Fibroblast of gingiva (primary cell): ENCODE measurements around the gene AK5.

Source experiments
- DNase-seq: peaks from one replicate; pipeline ENCODE4 v3.0.0-alpha.2; 2011; ENCODE audit warnings: low read depth

Gene AK5

DNA sequence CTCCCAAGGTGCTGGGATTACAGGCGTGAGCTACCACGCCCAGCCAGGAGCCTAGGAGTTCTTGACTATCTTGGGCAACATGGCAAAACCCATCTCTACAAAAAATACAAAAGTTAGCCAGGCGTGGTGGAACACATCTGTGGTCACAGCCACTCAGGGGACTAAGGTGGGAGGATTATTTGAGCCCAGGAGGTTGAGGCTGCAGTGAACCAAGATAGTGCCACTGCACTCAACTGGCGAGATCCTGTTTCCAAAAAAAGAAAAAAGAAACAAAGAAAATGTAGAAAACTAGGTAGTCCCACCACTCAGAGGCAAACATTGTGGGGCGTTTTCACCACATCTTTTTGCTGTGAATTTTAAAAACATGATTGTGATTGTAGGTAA is 259.3 kb downstream of the AK5 start:
- DNase-seq = no peak

DNA sequence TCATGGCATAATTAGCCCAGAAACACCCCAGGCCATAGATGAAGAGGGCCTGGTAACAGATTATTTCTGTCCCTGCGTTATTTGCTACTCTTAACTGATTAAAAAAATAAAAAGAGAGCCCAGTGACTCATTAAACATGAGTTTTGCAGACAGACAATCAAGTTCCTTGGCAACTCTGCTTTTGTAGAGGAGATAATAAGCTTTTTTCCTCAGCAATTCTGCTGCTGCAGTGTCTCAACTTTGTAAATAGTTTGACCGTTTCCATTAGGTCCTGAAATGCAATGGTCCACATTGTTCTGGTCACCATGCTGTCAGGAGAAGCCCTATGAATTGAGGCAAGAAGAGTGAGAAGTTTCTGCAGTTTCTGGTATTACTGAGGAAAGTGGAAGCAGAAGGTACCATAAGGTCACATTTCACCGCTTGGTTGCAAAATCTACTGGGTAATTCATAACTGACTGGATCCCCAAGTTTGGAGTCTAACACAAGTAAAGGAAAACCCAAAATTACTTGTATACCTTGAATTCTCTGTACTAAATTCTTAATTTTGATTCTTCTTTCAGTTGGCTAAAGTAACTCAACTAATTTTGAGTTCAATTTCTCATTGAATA is 261.1 kb downstream of the AK5 start:
- DNase-seq = peak; percentile 17

DNA sequence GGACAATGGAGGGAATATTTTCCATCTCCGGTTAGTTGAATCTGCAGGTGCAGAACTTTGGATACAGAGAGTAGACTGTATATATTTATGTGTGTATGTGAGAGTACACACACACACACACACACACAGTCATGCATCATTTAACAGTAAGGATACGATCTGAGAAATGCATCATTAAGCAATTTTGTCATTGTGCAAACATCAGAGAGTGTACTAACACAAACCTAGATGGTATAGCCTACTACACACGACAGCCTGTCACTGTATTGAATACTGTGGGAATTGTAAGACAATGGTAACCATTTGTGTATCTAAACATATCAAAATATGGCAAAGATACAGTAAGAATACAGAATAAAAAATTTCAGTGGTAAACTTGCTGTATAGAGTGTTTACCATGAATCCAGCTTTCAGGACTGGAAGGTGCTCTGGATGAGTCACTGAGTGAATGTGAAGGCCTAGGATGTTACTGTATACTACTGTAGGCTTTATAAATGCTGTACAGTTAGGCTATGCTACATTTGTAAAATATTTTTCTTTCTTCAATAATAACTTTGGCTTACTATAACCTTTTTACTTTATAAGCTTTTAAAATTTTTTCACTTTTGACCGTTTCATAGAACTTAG is 262.1 kb downstream of the AK5 start:
- DNase-seq = no peak

DNA sequence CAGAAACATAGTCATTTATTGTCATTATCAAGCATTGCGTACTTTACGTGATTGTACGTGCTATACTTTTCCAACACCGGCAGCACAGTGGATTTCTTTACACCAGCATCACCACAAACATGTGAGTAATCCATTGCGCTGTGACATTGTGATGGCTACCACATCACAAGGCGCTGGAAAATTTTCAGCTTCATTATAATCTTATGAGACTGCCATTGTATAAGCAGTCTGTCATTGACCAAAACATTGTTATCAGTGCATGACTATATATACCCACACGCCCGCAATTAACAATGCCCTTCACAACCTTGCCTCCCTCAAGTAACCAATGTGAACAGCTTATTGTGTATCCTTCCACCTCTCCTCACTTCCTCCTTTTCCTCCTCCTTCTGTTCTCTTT is 263.0 kb downstream of the AK5 start:
- DNase-seq = no peak

DNA sequence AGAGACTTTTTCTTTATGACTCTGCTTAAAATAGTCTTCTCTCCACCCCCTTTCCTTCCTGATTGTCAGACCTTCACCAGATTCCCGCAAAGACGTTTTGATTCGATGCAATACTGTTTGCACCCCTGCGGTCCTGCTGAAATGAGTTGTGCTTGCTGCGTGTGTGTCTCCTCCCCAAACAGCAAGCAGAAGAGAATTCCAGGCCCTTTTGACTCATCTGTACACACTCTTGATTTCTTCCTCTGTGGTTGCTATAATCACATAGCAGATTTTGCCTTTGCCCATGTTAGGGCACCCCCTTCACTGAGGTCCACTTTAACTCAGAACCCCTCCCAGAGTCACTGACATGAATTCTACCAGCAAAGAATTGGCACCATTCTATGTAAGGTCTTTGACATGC is 264.2 kb downstream of the AK5 start:
- no peak for DNase-seq

DNA sequence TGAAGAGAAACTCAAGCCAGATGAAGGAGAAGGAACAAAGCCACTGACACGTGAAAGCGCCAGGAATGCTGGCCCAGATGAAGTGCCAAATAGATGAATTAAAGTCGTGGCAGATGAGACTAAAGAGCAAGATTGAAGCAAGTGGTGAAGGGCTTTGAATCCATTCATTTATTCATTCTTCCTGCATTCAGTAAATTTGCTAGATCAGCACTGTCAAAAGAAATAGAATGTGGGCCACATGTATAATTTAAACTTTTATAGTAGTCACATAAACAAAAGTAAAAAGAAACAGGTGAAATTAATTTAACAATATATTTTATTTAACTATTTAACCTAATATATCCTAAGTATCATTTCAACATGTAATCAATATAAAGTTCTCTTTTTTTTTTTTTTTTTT is 265.1 kb downstream of the AK5 start:
- DNase-seq = no peak

DNA sequence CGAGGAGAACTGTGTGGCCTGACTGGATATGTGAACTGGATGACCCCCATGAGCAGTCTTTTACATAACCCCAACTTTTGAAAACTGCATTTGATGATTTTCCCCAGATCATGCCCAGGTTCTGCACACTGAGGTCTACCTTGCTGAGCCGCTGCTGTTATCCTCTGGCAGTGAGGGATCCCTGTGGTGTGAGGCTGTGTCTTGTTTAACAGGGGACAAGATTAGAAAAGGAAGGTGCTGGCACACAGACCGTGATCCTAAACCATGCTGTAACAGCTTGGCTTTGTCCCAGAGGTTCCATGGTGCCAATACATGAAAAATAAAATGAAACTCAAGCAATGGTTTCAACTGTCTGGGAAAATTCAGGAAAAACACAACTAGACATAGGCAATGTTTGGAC is 266.5 kb downstream of the AK5 start:
- DNase-seq = no peak

DNA sequence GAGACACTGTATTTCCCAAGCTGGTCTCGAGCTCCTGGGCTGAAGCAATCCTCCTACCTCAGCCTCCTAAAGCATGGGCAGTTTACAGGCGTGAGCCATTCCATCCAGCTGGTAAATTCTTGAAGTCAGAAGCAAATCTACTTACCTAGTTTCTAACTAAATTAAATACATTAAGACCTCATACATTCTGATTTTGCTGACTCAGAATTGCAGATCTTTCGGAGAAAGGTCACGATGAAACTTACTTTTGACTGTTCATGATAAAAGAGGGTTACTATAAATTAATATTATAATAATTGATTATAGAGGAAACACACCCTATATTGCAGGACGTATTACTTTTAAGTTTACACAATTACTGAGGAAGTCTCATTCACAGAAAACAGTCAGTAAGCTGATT is 268.3 kb downstream of the AK5 start:
- no peak for DNase-seq

DNA sequence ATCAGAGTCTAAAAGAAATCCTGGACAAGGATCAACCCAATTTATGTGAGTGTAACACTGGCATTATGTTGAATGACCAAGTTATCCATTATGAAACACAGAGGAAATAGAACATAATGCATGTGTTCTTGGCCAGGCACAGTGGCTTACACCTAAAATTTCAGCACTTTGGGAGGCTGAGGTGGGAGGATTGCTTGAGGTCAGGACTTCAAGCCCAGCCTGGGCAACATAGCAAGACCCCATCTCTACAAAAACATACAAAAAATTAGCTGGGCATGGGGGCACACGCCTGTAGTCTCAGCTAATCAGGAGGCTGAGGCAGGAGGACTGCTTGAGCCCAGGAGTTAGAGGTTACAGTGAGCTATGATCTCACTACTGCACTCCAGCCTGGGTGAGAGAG is 270.8 kb downstream of the AK5 start:
- no peak for DNase-seq

DNA sequence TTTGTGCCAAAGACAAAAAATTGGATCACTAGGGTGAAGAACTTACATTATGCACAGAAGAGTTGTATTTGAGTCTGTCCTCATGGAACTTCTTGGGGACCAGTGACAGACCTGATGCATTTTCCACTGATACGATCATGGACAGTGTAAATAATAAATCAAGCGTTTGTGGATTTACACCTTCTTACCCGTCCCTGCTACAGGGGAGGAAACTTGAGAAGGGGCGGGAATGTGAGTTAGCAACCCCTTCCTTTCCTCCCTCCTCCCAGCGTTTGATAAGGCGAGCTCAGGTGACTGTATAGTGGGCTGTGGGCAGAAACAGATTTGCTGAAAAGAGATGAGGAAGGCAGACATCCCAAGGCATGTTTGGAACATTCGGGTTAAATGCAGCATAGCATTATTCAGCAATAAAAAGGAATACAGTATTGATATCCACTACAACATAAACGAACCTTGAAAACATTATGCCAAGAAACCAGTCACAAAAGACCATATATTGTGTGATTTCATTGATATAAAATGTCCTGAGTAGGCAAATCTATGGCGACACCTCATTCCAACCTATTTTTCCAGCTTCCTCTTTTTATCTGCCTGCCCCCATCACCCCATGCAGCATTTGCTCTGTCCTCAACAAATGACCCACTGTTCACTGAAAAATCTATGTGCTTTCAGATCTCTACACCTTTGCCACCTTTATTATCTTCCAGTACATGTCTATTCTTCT is 271.9 kb downstream of the AK5 start:
- no peak for DNase-seq

DNA sequence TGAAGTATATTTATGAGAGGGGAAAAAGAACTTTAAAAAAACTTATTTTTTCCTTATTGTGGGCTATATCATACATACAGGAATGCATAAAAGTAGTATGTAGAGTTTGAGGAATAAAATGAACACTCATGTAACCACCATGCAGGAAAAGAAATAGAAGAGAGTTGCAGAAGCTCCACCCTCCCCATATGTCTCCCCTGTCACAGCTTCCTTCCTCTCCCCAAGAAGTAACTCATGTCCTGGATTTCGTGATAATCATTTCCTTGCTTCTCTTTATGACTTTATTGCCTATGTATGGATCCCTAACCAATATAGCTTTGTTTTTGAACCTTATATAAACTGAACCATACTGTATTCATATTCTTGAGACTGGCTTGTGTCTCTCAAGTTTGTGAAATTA is 274.2 kb downstream of the AK5 start:
- no peak for DNase-seq

DNA sequence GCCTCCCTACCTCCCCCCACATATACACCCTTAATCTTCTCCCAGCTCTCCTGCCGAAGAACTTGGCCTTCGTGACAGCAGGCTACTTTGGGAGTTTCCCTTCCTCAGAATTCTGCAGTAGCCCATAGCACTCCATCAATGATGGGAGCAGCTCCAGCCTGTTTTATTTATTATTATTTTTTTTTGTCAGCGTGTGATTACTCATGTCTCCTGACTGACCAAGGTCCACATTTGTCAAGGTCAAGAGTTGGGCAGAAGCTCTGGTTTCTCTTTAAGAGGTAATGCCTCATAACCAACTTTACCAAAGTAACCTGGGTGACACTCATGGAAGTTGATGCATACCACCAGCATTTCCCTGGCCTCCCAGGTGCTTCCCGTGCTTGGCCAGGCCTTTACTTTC is 275.2 kb downstream of the AK5 start:
- no peak for DNase-seq

DNA sequence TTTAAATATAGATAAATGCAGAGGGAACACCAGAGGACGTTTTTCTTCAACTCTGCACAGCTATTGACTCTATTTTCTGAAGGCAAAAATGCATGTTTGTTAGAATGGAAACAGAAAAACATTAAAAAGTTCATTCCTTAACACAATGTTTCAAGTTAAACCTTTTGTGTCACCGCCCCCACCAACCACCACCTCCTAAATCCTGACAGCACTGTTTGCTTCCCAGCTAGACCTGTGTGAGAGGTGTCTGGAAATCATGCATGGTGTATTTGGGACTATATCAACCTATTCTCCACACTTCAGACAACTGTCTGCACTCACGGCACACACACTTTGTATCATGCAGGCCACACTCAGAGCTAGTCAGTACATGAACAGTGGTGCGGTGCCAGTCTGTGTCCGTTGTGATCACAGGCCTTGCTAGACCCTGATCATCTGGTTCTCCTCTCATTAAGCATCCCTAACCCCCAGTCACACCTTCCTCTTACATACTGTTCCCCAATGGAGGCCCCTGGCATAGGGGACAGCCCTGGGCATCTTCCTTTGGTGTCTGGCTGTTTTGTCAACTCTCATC is 276.9 kb downstream of the AK5 start:
- DNase-seq = no peak

DNA sequence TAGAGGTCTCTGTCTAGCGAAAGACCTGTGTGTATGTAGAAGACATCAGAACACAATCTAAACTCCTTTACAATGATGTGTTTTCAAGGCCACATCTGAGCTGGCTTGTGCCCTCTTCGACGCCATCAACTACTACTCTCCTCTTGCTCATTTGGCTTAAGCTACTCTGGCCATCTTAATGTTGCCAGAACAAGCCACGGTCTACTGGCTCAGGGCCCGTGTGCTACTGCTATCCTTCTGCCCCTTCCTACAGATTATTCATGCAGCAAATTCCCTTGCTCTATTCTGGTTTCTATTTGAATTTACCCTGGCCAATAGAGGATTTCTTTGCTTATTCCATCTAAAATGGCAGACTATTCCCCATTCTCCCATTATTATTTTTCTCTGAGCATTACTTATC is 278.9 kb downstream of the AK5 start:
- DNase-seq = no peak

DNA sequence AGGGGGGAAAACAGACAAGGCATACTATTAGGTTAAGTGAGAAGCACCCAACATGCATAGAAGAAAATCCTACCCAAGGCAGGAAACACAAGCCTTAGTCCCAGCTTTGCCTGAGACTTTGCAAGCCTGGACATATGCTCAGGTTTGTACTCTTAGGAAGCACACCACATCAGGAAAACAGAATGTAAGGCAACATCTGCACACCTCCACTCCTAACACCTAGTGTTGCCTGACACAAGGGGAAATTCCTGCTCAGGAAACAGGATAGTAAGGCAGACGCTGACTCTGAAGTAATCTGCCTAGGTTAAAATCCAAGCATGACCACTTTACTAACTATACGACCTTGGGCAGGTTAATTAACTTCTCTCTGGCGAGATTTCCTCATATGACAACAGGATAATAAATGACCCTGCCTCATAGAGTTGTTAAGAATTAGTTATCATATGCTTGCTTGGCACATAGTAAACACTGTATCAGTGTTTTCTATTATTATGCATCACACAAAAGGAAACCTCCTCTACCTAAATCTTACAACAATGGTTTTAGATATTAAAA is 280.9 kb downstream of the AK5 start:
- no peak for DNase-seq

DNA sequence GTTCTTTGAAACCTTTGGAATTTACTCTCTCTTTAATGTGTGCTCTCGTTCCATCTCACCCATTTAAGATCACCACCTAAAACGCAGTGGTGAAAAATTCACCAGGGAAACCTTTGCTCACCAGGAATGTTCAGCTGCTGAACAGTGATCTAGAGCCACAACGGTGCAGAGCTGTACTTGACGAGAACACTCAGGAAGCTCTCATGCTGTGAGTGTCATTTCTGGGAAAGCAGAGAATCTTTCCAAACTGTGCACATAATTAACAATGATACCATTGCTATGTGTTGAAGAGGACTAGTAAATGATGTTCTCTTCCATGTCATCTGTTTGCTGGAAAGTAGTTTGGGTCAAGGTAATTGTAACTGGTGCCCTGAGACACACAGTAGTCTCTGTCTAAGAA is 283.5 kb downstream of the AK5 start:
- no peak for DNase-seq

DNA sequence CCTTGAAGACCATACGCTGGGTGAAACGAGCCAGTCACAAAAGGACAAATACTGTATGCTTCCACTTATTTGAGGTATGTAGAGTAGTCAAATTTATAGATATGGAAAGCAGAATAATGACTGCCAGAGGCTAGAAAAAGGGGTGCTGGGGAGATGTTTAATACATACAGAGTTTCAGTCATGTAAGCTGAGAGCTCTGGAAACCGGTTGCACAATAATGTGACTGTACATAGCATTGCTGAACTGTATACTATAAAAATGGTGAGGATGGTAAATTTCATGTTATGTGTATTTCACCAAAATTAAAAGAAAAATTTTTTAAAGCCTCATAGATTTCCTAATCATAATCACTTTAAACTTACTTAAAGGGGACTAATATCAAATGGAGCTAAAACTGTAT is 289.8 kb downstream of the AK5 start:
- peak; percentile 12 for DNase-seq

DNA sequence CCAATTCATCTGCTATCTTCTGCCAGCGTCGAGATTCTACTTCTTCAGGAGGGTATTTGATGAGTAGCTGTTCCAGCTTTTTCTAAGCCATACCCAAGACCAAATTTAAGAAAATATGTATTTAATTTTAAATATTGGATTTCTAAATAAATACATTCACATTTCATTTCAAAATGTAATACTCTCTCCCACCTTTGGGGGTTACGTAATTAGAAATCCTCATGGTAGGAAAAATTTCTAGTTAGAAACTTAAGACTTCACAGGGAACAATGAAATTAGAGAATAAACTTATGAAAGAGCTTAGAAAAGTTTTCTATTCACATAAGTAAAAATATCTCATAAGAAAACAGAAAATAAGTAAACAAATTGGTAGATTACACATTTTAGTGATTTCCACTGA is 297.7 kb downstream of the AK5 start:
- DNase-seq = no peak

DNA sequence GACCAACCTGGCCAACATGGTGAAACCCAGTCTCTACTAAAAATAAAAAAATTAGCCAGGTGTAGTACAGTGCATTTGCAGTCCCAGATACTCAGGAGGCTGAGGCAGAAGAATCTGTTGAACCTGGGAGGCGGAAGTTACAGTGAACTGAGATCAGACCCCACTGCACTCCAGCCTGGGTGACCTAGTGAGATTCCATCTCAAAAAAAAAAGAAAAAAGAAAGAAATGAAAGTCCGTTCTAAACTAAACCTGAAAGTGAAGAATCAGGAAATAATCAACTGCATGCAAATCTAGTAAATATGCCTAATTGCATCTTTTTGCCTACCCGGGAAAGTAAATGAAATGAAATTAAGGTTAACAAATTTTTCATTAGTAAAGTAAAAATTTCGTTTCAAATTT is 301.1 kb downstream of the AK5 start:
- no peak for DNase-seq

DNA sequence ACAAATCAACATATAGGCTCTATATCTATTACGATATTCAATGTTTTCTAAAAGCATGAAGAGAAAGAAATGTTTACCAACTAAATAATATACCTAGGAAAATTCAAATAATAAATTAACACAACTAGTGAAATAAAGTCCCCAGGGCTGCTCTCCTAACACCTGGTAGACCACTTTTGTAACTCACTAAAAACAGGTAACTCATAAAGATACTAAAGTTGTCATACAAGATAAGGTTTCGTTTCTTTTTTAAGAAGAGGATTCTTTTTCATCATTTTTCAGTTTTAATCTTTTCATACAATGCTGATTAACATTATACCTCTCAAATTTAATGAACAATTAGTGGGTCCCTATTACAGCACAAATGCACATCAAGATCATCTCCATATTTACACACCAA is 301.7 kb downstream of the AK5 start:
- DNase-seq = no peak

DNA sequence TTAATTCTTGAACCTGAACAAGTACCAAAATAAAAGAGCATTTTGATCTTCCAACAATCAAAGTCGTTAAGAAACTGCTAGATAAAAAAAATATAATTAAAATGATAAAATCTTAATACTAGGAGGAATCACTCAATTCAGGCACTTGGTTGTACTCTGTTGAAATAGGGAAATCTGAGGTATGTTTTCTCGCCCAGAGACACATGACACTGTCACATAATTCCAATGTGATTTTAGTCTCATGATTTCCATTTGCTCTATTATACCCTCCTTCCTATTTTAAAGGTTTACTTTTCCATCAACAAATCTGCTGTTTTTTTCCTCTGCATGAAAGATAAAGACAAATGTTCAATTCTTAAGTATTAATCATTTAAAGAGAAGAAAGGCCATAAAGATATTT is 303.1 kb downstream of the AK5 start:
- no peak for DNase-seq

DNA sequence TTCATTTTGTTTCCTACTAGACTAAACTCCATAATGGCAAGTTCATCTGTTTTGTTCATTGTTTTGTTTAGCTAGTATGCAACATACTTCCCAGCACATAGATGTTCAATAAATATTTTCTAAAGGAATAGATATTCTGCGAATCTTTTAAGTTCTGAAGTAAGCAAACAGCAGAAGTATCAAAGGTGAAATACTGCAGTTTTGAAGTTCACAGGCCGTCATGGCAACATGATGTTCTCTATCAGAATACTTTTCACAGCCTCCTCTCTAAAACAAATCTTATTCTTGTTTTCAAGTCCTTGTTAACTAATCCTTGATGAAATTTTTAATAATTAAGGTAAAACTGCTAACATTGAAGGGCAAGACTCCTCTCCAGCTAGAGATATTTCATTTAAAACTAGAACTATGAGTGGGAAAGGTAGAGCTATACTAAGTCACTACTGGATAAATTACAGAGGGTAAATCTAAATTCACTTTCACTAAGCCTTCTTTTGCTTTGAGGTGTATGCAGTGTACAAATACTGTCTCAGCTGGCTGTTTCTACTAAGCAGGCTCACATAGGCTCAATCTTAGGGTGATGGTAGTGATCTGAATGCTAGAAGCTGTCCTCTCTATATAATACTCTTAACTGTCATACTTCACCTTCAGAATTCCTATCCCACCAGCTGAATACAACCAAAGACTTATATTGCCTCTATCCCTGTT is 303.9 kb downstream of the AK5 start:
- no peak for DNase-seq

DNA sequence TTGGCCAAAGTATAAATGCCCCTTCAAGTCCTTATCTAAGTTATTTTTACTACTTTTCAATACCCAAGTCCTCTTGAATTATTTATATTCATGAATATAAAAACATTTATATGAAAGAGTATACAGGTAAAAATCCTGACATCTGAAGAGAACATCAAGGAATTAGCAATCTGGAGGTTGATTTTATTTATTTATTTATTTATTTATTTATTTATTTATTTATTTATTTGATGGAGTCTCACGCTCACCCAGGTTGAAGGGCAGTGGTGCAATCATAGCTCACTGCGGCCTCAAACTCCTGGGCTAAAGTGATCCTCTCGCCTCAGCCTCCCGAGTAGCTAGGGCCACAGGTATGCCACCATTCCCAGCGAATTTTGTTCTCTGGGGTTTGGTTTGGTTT is 307.4 kb downstream of the AK5 start:
- DNase-seq = no peak
